Measurements from ENCODE around the gene B3GAT3.
"Not testable (repeated sequence)": the region's sequence is repeated elsewhere in the genome, so short reads cannot be mapped to it uniquely, and the experiment has no call there.

The B3GAT3 gene

GRCh38 chr11:62621567-62622470 lies at the start of gene B3GAT3:
Gene B3GAT3 (minus strand): TSS chr11:62621986. CDS start chr11:62621947, 39 bp downstream.
- peak; percentile 95 for DNase-seq (ENCODE audit: low read depth)

GRCh38 chr11:62671236-62671607 lies 49.4 kb upstream of the B3GAT3 start:
- DNase-seq (ENCODE audit: low read depth): no peak

- no peak for DNase-seq (ENCODE audit: low read depth)
Observed at GRCh38 chr11:62669420-62670161, 47.8 kb upstream of the B3GAT3 start.

GRCh38 chr11:62667460-62667859 lies 45.7 kb upstream of the B3GAT3 start:
- DNase-seq (ENCODE audit: low read depth): no peak

GRCh38 chr11:62666259-62666926 lies 44.6 kb upstream of the B3GAT3 start:
- no peak for DNase-seq (ENCODE audit: low read depth)

GRCh38 chr11:62665599-62666258 lies 43.9 kb upstream of the B3GAT3 start:
- peak; percentile 56 for DNase-seq (ENCODE audit: low read depth)

GRCh38 chr11:62665075-62665598 lies 43.4 kb upstream of the B3GAT3 start, which contains the start of the genes C11orf98 and CSKMT:
Gene C11orf98 (minus strand): TSS chr11:62665210. CDS start chr11:62665169, 41 bp downstream.
Gene CSKMT (plus strand): TSS chr11:62665312. CDS start chr11:62665880, 568 bp downstream.
- DNase-seq (ENCODE audit: low read depth): peak; percentile 95

GRCh38 chr11:62664405-62665074 lies 42.8 kb upstream of the B3GAT3 start:
- DNase-seq (ENCODE audit: low read depth): no peak

GRCh38 chr11:62656796-62657429 lies 35.1 kb upstream of the B3GAT3 start:
- no peak for DNase-seq (ENCODE audit: low read depth)

- no peak for DNase-seq (ENCODE audit: low read depth)
Observed at GRCh38 chr11:62654297-62654696, 32.5 kb upstream of the B3GAT3 start.

GRCh38 chr11:62652161-62653006 lies 30.6 kb upstream of the B3GAT3 start:
- DNase-seq (ENCODE audit: low read depth): no peak

GRCh38 chr11:62650283-62650682 lies 28.5 kb upstream of the B3GAT3 start:
- not testable (repeated sequence) for DNase-seq (ENCODE audit: low read depth)

GRCh38 chr11:62649486-62649885 lies 27.7 kb upstream of the B3GAT3 start:
- DNase-seq (ENCODE audit: low read depth): no peak

GRCh38 chr11:62648967-62649364 lies 27.2 kb upstream of the B3GAT3 start:
- DNase-seq (ENCODE audit: low read depth): no peak

GRCh38 chr11:62648185-62648966 lies 26.6 kb upstream of the B3GAT3 start:
- DNase-seq (ENCODE audit: low read depth): no peak

GRCh38 chr11:62647609-62648005 lies 25.8 kb upstream of the B3GAT3 start:
- DNase-seq (ENCODE audit: low read depth): no peak

- DNase-seq (ENCODE audit: low read depth): no peak
Observed at GRCh38 chr11:62646825-62647608, 25.2 kb upstream of the B3GAT3 start.

Data from activated T-cell treated with anti-CD3 and anti-CD28 coated beads for 48 hours (primary cell).